Body of pancreas (tissue), 4 donors: ENCODE measurements around the gene MICAL2.

Experiments used
- POLR2A ChIP-seq, 3 donors: fragments of 450-650 bp; IDR thresholded peaks; one replicate each; pipeline ENCODE4 v1.6.1; 2016; ENCODE audit warnings: antibody characterized with exemption in 3 of 3, mild to moderate bottlenecking in 2 of 3
- TF ChIP-seq, protein P1 (sequence below), 7 experiments: fragments of 450-650 bp in 4 of 7; fragments of 200-600 bp in 3 of 7; sonication (generic) in 3 of 7; IDR thresholded peaks; one replicate each; pipeline ENCODE4 v1.5.1; 2016 to 2019; ENCODE audit warnings: antibody characterized with exemption in 7 of 7

DNA sequence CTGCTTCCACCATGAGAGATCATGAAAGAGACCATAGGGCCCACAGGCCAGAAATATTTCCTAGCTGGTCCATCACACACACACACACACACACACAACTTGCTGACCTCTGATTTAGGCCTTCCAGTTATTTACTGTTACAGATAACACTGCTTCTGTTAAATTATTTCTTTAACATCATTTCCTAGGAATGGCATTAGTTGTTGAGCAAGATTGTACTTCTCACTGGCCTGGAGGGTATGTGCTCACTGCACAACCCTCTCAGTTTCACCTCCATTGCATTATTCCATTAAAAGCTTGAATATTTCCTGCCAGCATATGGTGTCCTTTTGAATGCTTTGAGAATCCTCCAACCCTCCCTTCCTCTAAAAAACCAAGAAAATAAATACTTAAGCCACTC is 104.4 kb downstream of the MICAL2 start:
- TF ChIP-seq, protein P1, sequence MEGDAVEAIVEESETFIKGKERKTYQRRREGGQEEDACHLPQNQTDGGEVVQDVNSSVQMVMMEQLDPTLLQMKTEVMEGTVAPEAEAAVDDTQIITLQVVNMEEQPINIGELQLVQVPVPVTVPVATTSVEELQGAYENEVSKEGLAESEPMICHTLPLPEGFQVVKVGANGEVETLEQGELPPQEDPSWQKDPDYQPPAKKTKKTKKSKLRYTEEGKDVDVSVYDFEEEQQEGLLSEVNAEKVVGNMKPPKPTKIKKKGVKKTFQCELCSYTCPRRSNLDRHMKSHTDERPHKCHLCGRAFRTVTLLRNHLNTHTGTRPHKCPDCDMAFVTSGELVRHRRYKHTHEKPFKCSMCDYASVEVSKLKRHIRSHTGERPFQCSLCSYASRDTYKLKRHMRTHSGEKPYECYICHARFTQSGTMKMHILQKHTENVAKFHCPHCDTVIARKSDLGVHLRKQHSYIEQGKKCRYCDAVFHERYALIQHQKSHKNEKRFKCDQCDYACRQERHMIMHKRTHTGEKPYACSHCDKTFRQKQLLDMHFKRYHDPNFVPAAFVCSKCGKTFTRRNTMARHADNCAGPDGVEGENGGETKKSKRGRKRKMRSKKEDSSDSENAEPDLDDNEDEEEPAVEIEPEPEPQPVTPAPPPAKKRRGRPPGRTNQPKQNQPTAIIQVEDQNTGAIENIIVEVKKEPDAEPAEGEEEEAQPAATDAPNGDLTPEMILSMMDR (IDR thresholded peaks at IDR 0.05), result no peak
- TF ChIP-seq POLR2A (IDR thresholded peaks at IDR 0.05), result no peak
